GM12874 (cell line): ENCODE data around the gene NATD1.

Source experiments
- CTCF ChIP-seq: IDR thresholded peaks from 2 replicates; pipeline ENCODE4 v1.5.1; 2011; ENCODE audit warnings: low read depth, mild to moderate bottlenecking, control low read depth, low read length, moderate library complexity; ENCODE audit not compliant: insufficient read depth

NATD1 gene

GRCh38 chr17:21235921-21236320, 17.3 kb downstream of the NATD1 start:
- TF ChIP-seq CTCF: no peak

- TF ChIP-seq CTCF: no peak
These were observed 19.4 kb downstream of the NATD1 start for GRCh38 chr17:21233581-21234347.

GRCh38 chr17:21232033-21232749, 21.0 kb downstream of the NATD1 start:
- TF ChIP-seq CTCF: no peak

- TF ChIP-seq CTCF: no peak
These were observed 21.7 kb downstream of the NATD1 start for GRCh38 chr17:21231533-21231932.

GRCh38 chr17:21228845-21229244, 24.4 kb downstream of the NATD1 start:
- TF ChIP-seq CTCF: no peak

GRCh38 chr17:21228111-21228510, 25.1 kb downstream of the NATD1 start:
- no peak for TF ChIP-seq CTCF

- no peak for TF ChIP-seq CTCF
These were observed 30.1 kb downstream of the NATD1 start for GRCh38 chr17:21223086-21223485.
